DND-41 (cell line): Measurements from ENCODE around the gene CARM1.

Source experiments
- ATAC-seq: fragments of 200-7000 bp; cut with Tn5 transposase; 3 replicates; pipeline ENCODE4 v1.9.1; 2021; ENCODE audit warnings: low read depth; ENCODE audit not compliant: insufficient read depth
- DNase-seq: peaks from one replicate; pipeline ENCODE4 v3.0.0-alpha.2; 2020
- H2AFZ ChIP-seq: 2 replicates; pipeline ENCODE4 v1.6.0; 2012; ENCODE audit warnings: low read depth, low read length
- H3K27ac ChIP-seq: 2 replicates; pipeline ENCODE4 v1.5.1; 2012; ENCODE audit warnings: low read length, inconsistent platforms
- H3K27me3 ChIP-seq: fragments of 200-600 bp; sonication (generic); 2 replicates; pipeline ENCODE4 v1.6.0; 2012; ENCODE audit warnings: low read length, mild to moderate bottlenecking, inconsistent platforms; ENCODE audit not compliant: insufficient read depth, poor library complexity
- H3K36me3 ChIP-seq: 2 replicates; pipeline ENCODE4 v1.5.1; 2012; ENCODE audit warnings: low read length, inconsistent platforms; ENCODE audit not compliant: insufficient read depth
- H3K4me1 ChIP-seq: 2 replicates; pipeline ENCODE4 v1.5.1; 2012; ENCODE audit warnings: mild to moderate bottlenecking, low read length; ENCODE audit not compliant: insufficient read depth
- H3K4me2 ChIP-seq: 2 replicates; pipeline ENCODE4 v1.6.0; 2012; ENCODE audit warnings: mild to moderate bottlenecking, moderate library complexity, low read length, inconsistent platforms; ENCODE audit not compliant: insufficient read depth
- H3K4me3 ChIP-seq, 2 experiments: fragments of 200-600 bp in 1 of 2; shearing (Covaris generic) in 1 of 2; 2 replicates each; pipeline ENCODE4 v1.5.1; 2012 to 2016; ENCODE audit warnings: inconsistent platforms in 2 of 2, low read length in 2 of 2, mild to moderate bottlenecking in 2 of 2, low read depth in 1 of 2, moderate library complexity in 1 of 2
- H3K79me2 ChIP-seq: 2 replicates; pipeline ENCODE4 v1.6.0; 2012; ENCODE audit warnings: low read length, inconsistent platforms; ENCODE audit not compliant: insufficient read depth
- H3K9ac ChIP-seq: 2 replicates; pipeline ENCODE4 v1.6.0; 2012; ENCODE audit warnings: low read depth, mild to moderate bottlenecking, inconsistent platforms, low read length, moderate library complexity
- H3K9me3 ChIP-seq: 2 replicates; pipeline ENCODE4 v1.5.1; 2012; ENCODE audit warnings: low read length, moderate library complexity, mild to moderate bottlenecking, inconsistent platforms; ENCODE audit not compliant: insufficient read depth, severe bottlenecking
- H4K20me1 ChIP-seq: 2 replicates; pipeline ENCODE4 v1.6.0; 2012; ENCODE audit warnings: low read length; ENCODE audit not compliant: insufficient read depth
- EZH2 ChIP-seq: IDR thresholded peaks from 3 replicates; pipeline ENCODE4 v1.6.1; 2012; ENCODE audit warnings: borderline replicate concordance, low read depth, mild to moderate bottlenecking, moderate library complexity, low read length, inconsistent platforms; ENCODE audit not compliant: severe bottlenecking
- TF ChIP-seq, protein P1 (sequence below): IDR thresholded peaks from 2 replicates; pipeline ENCODE4 v1.5.1; 2012; ENCODE audit warnings: borderline replicate concordance, low read length, moderate library complexity, mild to moderate bottlenecking; ENCODE audit not compliant: poor library complexity, severe bottlenecking; ENCODE audit errors: extremely low read depth

CARM1 gene

DNA sequence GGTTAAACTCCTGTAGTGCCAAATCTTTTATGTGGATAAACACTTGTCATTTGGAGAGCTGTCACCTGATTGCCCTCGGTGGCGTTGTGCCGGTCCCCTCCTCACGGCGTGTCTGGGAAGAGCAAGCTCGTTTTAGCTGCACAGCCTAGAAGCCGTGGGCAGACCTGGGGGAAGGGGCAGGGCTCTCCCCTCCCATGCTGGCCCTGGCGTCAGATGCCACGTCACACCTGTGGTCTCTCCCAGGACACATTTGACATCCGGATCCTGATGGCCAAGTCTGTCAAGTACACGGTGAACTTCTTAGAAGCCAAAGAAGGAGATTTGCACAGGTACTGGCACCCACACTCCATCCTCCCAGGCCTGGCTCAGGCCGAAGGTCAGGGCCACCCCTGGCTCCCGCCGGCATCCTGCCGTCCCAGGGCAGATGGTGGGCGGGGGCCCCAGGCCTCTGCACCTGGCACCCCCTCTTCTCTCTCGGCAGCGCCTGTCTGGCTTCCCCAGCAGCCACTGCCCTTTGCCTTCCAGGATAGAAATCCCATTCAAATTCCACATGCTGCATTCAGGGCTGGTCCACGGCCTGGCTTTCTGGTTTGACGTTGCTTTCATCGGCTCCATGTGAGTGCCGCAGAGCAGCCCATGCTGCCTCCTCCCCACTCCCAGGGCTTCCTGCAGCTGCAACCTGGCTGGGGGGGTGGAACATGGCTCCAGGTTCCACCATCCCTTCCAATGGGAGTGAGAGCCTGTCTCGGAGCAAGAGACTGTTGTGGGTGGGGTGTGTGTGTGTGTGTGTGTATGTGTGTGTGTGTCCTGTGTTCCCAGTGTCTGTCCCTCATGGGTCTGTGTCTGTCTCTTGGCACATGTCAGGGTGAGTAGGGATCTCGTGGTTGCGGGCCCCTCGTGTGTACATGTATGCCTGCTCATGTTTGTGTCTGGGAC, 48.3 kb downstream of the CARM1 start:
- Histone ChIP-seq H3K9ac (no peak overlapping the region), H4K20me1 (peaks cover 9% of the 10 kb centered on the region), H3K36me3 (peaks cover 85% of the 10 kb centered on the region), H3K27ac (no peak overlapping the region; the same call in 1 of the 2 replicates), H3K4me3 (no peak overlapping the region), H3K9me3 (no peaks in the 10 kb centered on the region), H3K4me1 (no peaks in the 10 kb centered on the region), H3K4me2 (no peak overlapping the region), H2AFZ (no peak overlapping the region), H3K27me3 (no peaks in the 10 kb centered on the region), H3K79me2 (no peaks in the 10 kb centered on the region)
- ATAC-seq, result no peak
- no peak for DNase-seq
- no peak for TF ChIP-seq EZH2
- TF ChIP-seq, protein P1, sequence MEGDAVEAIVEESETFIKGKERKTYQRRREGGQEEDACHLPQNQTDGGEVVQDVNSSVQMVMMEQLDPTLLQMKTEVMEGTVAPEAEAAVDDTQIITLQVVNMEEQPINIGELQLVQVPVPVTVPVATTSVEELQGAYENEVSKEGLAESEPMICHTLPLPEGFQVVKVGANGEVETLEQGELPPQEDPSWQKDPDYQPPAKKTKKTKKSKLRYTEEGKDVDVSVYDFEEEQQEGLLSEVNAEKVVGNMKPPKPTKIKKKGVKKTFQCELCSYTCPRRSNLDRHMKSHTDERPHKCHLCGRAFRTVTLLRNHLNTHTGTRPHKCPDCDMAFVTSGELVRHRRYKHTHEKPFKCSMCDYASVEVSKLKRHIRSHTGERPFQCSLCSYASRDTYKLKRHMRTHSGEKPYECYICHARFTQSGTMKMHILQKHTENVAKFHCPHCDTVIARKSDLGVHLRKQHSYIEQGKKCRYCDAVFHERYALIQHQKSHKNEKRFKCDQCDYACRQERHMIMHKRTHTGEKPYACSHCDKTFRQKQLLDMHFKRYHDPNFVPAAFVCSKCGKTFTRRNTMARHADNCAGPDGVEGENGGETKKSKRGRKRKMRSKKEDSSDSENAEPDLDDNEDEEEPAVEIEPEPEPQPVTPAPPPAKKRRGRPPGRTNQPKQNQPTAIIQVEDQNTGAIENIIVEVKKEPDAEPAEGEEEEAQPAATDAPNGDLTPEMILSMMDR, result no peak

DNA sequence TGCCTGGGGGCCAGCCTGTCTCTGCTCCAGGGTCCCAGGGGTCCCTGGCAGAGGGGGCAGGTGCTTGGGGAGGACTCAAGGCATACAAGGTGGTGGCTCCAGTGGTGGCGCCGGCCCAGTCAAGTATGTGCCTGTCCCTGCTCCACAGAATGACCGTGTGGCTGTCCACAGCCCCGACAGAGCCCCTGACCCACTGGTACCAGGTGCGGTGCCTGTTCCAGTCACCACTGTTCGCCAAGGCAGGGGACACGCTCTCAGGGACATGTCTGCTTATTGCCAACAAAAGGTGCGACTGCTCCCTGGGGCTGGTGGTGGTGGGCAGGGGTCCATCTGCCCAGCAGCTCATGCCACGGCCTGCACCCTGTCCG, 48.9 kb downstream of the CARM1 start:
- H2AFZ ChIP-seq, result no peak overlapping the region
- no peak overlapping the region for H3K9ac ChIP-seq
- DNase-seq, result no peak
- H3K4me3 ChIP-seq, result no peak overlapping the region
- no peaks in the 10 kb centered on the region for H3K27me3 ChIP-seq
- no peak overlapping the region for H3K27ac ChIP-seq
- no peaks in the 10 kb centered on the region for H3K4me1 ChIP-seq
- no peaks in the 10 kb centered on the region for H3K9me3 ChIP-seq
- H3K4me2 ChIP-seq, result no peak overlapping the region
- H3K79me2 ChIP-seq, result no peaks in the 10 kb centered on the region
- TF ChIP-seq, protein P1, result no peak
- no peak for TF ChIP-seq EZH2
- H4K20me1 ChIP-seq, result peaks cover 9% of the 10 kb centered on the region
- ATAC-seq, result no peak
- H3K36me3 ChIP-seq, result peaks cover 83% of the 10 kb centered on the region

- no peak overlapping the region for H3K9ac ChIP-seq
- no peak for DNase-seq
- H3K9me3 ChIP-seq, result no peaks in the 10 kb centered on the region
- ATAC-seq, result no peak
- peaks cover 9% of the 10 kb centered on the region for H4K20me1 ChIP-seq
- H3K4me3 ChIP-seq, result no peak overlapping the region
- H3K4me1 ChIP-seq, result no peaks in the 10 kb centered on the region
- no peak for TF ChIP-seq EZH2
- TF ChIP-seq, protein P1, result no peak
- no peak overlapping the region for H3K27ac ChIP-seq
- H3K36me3 ChIP-seq, result peaks cover 82% of the 10 kb centered on the region
- no peaks in the 10 kb centered on the region for H3K27me3 ChIP-seq
- no peak overlapping the region for H3K4me2 ChIP-seq
- H2AFZ ChIP-seq, result no peak overlapping the region
- no peaks in the 10 kb centered on the region for H3K79me2 ChIP-seq
These were observed 49.4 kb downstream of the CARM1 start for GRCh38 chr19:10920781-10921180.
